Activated T-cell treated with anti-CD3 and anti-CD28 coated beads, Interleukin-2, amount 50 U/mL, for 72 hours (primary cell): ENCODE results near the gene KIRREL3. TPM values are rescaled to one million over a fixed set of nuclear protein-coding genes. Genes with fewer than 3 reads are reported as not detected.
A peak's percentile ranks its signal among the peaks of the same experiment; 100 is the strongest.

Experiments
- ATAC-seq, 2 donors: fragments of 150-1000 bp; cut with Tn5 transposase; replicated peaks in 1 of 2; 2 replicates each; pipeline ENCODE4 v1.10.0; 2021; ENCODE audit warnings: moderate library complexity in 2 of 2, mild to moderate bottlenecking in 1 of 2
- DNase-seq, 2 donors: peaks; one replicate each; pipeline ENCODE4 v3.0.0; 2021 to 2022; ENCODE audit warnings: mixed read lengths in 1 of 2
- H3K27ac Mint-ChIP-seq: one replicate; pipeline ENCODE4 v1.8.0; 2022; ENCODE audit warnings: mild to moderate bottlenecking, moderate library complexity, mixed read lengths
- H3K27me3 Mint-ChIP-seq: one replicate; pipeline ENCODE4 v1.8.0; 2022; ENCODE audit warnings: low read depth, mixed read lengths
- H3K36me3 Mint-ChIP-seq, 2 donors: one replicate each; pipeline ENCODE4 v1.8.0; 2022; ENCODE audit warnings: mixed read lengths in 2 of 2, mild to moderate bottlenecking in 1 of 2; ENCODE audit not compliant: insufficient read depth in 2 of 2
- H3K4me1 Mint-ChIP-seq: one replicate; pipeline ENCODE4 v1.8.0; 2022; ENCODE audit warnings: low read depth, mixed read lengths
- H3K4me3 Mint-ChIP-seq, 2 donors: one replicate each; pipeline ENCODE4 v1.8.0; 2022; ENCODE audit warnings: mild to moderate bottlenecking in 2 of 2, mixed read lengths in 2 of 2, moderate library complexity in 2 of 2
- H3K9me3 Mint-ChIP-seq, 2 donors: one replicate each; pipeline ENCODE4 v1.8.0; 2022; ENCODE audit warnings: mixed read lengths in 2 of 2
- total RNA-seq, 2 donors: library from RNA; stranded (reverse); gene quantifications; one replicate each; pipeline ENCODE4 v1.2.3, GENCODE V29; 2022

KIRREL3 gene
- total RNA-seq, 2 donors from 2014 or later: not detected

DNA sequence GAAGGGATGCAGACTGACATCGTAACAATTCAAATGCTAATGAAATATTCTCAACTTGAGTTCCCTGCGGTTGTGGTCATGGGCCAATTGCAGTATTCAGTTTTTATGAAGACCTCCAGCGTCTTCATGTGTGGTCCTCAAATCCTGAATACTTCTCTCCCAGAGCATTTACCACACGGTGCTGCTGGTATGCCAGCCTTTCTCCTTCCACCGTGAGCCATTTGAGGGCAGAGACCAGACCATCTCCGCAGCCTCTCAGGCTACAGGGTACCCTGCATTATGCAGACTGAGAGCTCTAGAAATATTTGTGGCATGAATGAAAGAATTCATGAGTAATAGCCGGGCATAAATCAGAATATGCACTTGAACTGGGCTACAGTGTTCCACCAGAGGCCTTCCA, 355.4 kb downstream of the KIRREL3 start:
- Mint-ChIP-seq H3K9me3 (no peaks in the 10 kb centered on the region), H3K36me3 (no peaks in the 10 kb centered on the region), H3K4me3 (no peak overlapping the region)

DNA sequence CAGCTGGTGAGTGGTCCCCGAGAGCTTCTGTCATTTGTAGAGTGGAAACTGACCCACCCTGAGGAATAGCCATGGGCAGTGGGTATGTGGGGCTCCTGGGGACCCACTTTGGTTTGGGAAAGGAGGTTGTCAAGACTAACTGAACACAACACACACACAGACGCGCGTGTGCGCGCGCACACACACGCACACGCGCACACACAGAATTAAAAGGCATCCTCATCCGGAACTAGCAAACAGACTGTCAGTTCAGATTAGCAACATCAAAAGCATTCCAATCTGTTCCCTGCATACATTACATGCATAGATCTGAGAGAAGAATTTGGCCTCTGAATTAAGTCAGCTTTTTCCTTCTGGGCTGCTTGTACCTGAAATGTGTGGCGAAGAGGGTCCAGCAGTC, 360.4 kb downstream of the KIRREL3 start:
- Mint-ChIP-seq H3K4me3 (no peak overlapping the region), H3K27ac (no peak overlapping the region), H3K9me3 (no peaks in the 10 kb centered on the region), H3K4me1 (no peaks in the 10 kb centered on the region), H3K36me3 (no peaks in the 10 kb centered on the region), H3K27me3 (peaks cover 19% of the 10 kb centered on the region)
- ATAC-seq (no peak), DNase-seq (no peak)

More for the DNA sequence above, 355.4 kb downstream of the KIRREL3 start:
- Mint-ChIP-seq H3K4me1 (no peaks in the 10 kb centered on the region), H3K27ac (no peak overlapping the region), H3K27me3 (no peaks in the 10 kb centered on the region)
- DNase-seq: no peak
- ATAC-seq: no peak

DNA sequence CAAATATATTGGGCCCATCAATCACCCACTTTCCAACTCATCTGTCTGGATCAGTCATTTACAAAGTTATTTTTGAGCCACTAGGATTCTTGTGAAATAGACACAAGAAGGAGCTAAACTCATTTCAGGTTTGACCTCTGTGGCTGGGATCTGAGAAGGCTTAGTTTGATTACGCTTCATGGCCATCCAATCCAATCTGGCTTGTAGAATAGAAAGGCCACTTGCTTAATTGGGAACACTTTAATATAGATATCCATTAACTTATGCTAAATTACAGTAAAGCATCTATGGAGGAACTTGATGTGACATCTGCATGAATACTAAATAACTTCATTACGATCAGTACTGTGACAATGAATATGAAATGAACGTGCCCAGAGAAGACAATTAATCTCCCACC, 360.9 kb downstream of the KIRREL3 start:
- Mint-ChIP-seq H3K4me1 (no peaks in the 10 kb centered on the region), H3K9me3 (no peaks in the 10 kb centered on the region), H3K36me3 (no peaks in the 10 kb centered on the region), H3K4me3 (no peak overlapping the region), H3K27ac (no peak overlapping the region), H3K27me3 (peaks cover 19% of the 10 kb centered on the region)
- DNase-seq (no peak), ATAC-seq (no peak)

DNA sequence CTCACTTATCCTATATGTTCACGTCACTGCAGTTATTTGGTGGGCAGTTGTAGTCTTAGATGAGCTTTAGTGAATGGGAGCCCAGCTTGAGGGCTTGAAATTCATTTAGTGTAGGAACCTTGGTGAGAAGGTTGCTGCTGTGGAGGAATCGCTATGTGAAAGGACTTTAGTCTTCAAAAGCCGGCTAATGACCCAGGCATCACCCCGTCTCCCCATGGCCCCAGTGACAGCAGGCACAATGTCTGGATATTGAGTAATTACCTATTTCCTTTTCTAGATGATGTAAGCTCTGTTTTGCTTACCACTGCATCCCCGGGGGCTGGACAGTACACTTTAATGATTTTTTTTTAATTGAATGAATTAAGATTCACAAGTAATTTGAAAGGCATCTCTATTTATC, 361.9 kb downstream of the KIRREL3 start:
- DNase-seq: no peak
- no peak for ATAC-seq

DNA sequence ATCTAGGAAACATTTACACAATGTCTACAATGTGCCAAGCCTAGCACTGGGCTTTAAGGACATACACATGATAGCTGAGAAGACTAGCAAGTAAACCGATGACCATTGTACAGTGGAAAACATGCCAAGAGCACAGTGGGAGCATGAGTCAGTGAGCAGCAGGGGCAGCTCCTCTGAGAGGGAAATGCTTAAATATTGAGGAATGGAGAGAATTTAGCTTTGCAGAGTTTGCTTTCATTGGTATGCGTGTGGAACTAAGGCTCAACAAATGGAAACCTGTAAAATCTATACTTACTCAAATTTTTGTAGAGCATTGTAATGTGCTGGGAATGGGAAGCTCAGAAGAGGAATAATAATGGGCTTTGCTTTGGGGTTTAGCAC, 362.8 kb downstream of the KIRREL3 start:
- H3K4me3 Mint-ChIP-seq: no peak overlapping the region
- no peaks in the 10 kb centered on the region for H3K4me1 Mint-ChIP-seq
- H3K36me3 Mint-ChIP-seq: no peaks in the 10 kb centered on the region
- no peak for DNase-seq
- H3K9me3 Mint-ChIP-seq: no peaks in the 10 kb centered on the region
- no peak overlapping the region for H3K27ac Mint-ChIP-seq
- H3K27me3 Mint-ChIP-seq: peaks cover 19% of the 10 kb centered on the region
- no peak for ATAC-seq

More for the DNA sequence above, 361.9 kb downstream of the KIRREL3 start:
- no peaks in the 10 kb centered on the region for H3K4me1 Mint-ChIP-seq
- H3K9me3 Mint-ChIP-seq: no peaks in the 10 kb centered on the region
- no peak overlapping the region for H3K27ac Mint-ChIP-seq
- no peaks in the 10 kb centered on the region for H3K36me3 Mint-ChIP-seq
- peaks cover 19% of the 10 kb centered on the region for H3K27me3 Mint-ChIP-seq
- no peak overlapping the region for H3K4me3 Mint-ChIP-seq

DNA sequence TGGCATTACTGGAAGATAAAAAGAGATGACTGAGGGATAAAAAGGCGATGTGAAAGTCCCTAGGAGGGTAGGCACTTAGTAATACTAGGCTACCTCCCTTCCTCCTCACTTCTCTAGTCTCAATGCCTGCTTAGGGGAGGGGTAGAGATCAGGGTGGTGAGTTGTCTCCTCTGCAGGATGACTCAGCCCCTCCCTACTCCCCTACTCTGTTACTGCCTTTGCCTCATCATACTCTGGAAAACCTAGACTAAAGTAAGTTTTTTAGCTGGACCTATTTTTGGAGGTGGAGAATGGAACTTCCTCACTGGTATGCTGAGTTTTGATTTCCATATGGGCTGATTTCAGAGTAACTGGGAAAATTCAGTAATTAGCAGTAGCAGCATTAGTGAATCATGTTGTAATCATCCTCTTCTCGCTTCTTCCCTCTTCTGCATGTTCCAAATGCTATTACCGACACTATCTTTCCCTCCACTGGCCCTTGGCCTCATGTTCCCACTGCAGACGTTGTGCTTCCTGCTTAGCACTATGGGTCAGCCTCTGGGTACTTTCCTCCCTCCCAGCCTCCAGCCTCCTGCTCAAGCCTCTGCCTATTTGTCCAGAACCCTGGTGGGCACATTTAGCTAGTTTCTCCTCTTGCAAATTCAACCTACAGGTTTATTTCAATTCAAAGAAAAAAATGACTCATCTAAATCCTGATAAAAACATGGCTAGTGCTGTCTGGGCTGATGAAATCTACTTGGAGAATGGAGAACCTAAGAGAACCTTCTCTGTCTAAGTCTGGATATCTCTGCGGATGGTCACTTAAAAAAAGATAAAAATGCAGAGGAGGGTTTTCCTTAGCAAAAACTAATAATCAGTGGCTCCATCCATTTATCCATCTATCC, 363.4 kb downstream of the KIRREL3 start:
- Mint-ChIP-seq H3K4me3 (no peak overlapping the region), H3K36me3 (no peaks in the 10 kb centered on the region), H3K27ac (no peak overlapping the region), H3K4me1 (no peaks in the 10 kb centered on the region), H3K27me3 (peaks cover 19% of the 10 kb centered on the region), H3K9me3 (no peaks in the 10 kb centered on the region)
- peak; percentile 53 to 95 for ATAC-seq
- DNase-seq: no peak

DNA sequence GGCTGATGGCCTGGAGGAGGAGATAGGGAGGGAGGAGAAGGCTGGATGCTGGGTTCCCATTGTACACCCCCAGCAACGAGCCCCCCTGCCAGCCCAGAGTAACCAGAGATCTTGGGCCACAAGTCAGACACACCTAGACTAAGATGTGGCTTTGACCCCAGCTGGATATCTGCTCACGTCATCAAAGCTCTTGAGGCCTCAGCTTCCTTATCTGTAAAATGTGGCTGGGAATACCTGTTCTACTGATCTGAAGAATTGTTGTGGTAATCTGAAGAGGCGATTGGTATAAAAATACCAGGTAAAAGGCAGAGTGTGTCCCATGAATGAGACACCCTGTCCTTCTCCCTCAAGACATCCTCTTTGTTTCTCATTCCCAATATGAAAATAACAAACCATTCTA, 365.1 kb downstream of the KIRREL3 start:
- no peaks in the 10 kb centered on the region for H3K36me3 Mint-ChIP-seq
- H3K27me3 Mint-ChIP-seq: peaks cover 19% of the 10 kb centered on the region
- H3K4me3 Mint-ChIP-seq: no peak overlapping the region
- H3K27ac Mint-ChIP-seq: no peak overlapping the region
- ATAC-seq (no peak), DNase-seq (no peak)
- no peaks in the 10 kb centered on the region for H3K9me3 Mint-ChIP-seq
- no peaks in the 10 kb centered on the region for H3K4me1 Mint-ChIP-seq

DNA sequence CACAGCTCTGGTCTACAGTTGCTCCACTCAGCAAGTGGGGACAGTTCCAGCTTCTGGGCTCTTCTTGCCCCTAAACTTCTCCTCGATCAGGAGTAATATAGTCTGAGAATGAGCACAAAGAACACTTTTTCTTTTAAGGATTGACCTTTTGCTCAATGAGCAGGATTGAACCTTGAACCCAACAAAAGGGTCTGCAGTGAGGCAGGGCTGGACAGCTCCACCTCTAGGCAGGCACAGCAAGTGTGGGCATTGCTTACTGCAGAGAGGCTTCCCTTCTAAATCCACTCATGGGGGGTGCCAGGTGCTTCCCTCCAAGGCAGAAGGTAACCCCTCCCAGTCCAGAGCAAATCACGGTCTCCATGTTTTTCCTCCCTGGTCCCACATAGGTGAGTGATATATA, 365.6 kb downstream of the KIRREL3 start:
- DNase-seq (no peak), ATAC-seq (no peak)
- H3K4me3 Mint-ChIP-seq: no peak overlapping the region
- no peaks in the 10 kb centered on the region for H3K9me3 Mint-ChIP-seq
- H3K36me3 Mint-ChIP-seq: no peaks in the 10 kb centered on the region
- no peaks in the 10 kb centered on the region for H3K4me1 Mint-ChIP-seq
- H3K27me3 Mint-ChIP-seq: peaks cover 19% of the 10 kb centered on the region
- H3K27ac Mint-ChIP-seq: no peak overlapping the region

DNA sequence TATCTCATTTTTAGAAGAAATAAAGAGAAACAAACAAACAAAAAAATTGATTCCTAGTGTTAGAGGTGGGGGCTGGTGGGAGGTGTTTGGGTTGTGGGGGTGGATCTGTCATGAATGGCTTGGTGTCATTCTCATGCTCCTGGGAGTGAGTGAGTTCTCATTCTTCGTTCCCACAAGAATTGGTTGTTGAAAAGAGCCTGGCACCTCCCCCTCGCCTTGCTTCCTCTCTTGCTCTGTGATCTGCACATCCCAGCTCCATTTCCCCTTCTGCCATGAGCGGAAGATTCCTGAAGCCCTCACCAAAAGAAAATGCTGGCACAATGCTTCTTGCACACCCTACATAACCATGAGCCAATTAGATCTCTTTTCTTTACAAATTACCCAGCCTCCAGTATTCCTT, 367.2 kb downstream of the KIRREL3 start:
- H3K36me3 Mint-ChIP-seq: no peaks in the 10 kb centered on the region
- no peak for DNase-seq

DNA sequence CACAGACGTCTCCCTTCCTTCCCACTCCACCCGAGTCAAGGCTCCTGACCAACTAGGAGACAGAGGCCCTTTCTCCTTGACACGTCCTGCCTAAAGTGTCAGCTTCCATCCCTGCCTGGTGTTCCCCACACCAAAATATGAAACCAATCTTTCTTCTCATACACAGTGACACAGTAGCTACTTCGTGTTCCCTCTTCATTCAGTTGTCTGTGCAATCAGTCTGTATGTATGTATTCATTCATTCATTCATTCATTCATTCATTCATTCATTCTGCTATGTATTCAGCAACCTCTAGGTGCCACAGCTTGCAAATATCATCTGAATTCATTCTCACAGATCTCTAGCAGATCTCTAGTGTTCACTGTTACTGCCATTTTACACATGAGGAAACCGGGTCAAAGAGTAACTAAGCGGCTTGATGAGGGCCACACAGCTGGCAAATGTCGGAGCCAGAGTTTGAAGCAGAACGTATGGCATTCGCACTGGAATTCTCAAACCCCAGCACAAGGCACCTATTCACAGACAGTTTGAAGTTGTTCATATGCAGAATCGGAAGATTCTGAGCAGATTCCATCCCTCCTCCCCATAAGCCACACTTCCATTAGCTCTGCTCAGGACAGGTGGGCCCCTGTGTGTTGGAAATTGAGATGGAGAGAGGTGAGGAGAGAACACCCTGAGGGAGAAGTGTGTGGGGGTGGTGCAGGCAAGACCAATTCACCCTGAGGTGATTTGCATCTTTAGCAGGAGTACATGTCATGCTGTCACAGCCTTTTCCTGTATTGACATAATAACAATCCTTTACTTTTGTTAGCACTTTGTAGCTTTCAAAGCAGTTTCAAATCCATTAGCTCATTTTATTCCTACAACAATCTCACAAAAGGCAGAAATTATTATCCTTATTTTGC, 369.4 kb downstream of the KIRREL3 start:
- Mint-ChIP-seq H3K4me3 (no peak overlapping the region), H3K27me3 (no peaks in the 10 kb centered on the region), H3K9me3 (no peaks in the 10 kb centered on the region), H3K27ac (no peak overlapping the region), H3K36me3 (no peaks in the 10 kb centered on the region), H3K4me1 (no peaks in the 10 kb centered on the region)
- DNase-seq: no peak
- no peak for ATAC-seq

More for the DNA sequence above, 367.2 kb downstream of the KIRREL3 start:
- Mint-ChIP-seq H3K9me3 (no peaks in the 10 kb centered on the region), H3K4me3 (no peak overlapping the region), H3K27me3 (peaks cover 14% of the 10 kb centered on the region), H3K4me1 (no peaks in the 10 kb centered on the region), H3K27ac (no peak overlapping the region)
- no peak for ATAC-seq

DNA sequence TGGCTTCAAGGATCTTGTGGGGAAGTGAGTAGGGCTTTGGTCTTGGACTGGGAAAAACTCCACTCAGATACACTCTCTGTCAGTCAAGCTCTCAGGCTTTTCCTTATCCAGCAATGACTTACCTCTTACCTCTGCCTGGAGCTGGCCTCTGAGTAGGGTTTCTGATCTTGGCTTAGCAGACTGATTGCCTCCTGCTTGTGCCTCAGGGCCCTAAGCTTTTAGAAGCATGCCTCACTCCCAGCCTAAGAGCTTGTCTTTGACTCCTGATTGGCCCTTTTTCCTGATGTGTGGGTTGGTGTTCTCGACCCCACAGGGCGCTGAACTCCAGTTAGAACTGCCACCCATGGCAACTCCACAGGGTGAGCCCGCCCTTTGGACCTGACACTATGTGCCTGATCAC, 370.1 kb downstream of the KIRREL3 start:
- Mint-ChIP-seq H3K27ac (no peak overlapping the region), H3K9me3 (no peaks in the 10 kb centered on the region), H3K36me3 (no peaks in the 10 kb centered on the region), H3K27me3 (no peaks in the 10 kb centered on the region), H3K4me1 (no peaks in the 10 kb centered on the region), H3K4me3 (no peak overlapping the region)
- no peak for ATAC-seq
- no peak for DNase-seq

DNA sequence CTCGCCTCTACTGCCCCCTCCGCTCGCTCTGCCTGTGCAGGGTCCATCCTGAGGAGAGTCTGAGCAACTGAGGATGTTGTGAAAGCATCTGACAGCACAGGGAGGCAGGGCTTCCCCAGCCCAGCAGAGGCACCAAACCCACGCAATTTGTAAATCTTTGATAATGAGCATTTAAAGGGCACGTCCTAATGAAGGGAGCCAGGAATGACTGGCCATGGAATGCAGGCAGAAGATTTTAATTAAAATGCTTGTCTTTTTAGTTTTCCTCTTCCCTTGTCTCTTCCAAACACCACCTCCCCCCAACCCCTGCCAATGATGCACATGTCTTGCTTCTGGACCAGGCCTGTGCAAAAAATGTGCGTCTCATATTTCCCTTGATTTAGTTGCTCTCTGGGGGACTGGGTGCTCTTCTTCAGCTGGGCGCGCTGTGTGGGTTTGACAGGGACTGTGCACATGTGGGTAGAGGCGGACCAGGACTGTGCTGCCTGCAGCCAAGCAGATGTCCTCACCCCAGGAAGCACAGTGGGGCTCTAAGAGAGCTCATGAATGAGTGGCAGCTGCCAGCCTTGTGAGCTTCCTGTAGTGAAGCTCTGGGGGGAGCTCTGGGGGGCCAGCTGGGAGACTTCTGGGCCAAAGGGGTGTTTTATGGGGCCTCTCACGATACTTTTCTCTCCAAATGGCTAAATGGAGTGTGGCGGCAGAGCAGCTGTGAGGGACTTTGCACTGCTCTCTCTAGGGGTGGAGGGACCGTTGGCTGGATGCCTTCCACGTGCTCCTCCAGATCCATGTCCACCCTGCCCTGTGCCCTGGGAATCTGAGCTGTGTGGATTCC, 371.6 kb downstream of the KIRREL3 start:
- Mint-ChIP-seq H3K27ac (no peak overlapping the region), H3K4me3 (no peak overlapping the region), H3K36me3 (no peaks in the 10 kb centered on the region), H3K9me3 (no peaks in the 10 kb centered on the region), H3K4me1 (no peaks in the 10 kb centered on the region), H3K27me3 (no peaks in the 10 kb centered on the region)
- DNase-seq (no peak), ATAC-seq (no peak)

DNA sequence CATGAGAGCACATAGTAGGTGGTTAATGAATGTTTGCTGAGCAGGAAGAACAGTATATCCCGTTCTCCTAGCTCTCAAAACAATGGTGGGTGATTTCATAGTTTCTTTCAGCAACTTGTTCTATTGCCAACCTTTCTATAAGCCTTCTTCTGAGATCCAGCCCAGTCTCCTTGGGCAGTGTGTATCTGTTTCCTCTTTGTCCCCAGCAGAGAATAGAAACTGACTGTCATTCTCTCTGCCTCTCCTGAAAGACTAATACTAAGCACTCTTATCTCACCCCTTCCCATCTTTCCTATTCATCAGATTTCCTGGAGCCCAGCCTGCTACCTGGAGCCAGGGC, 372.1 kb downstream of the KIRREL3 start:
- no peaks in the 10 kb centered on the region for H3K4me1 Mint-ChIP-seq
- no peak overlapping the region for H3K4me3 Mint-ChIP-seq
- ATAC-seq (no peak), DNase-seq (no peak)
- H3K36me3 Mint-ChIP-seq: no peaks in the 10 kb centered on the region
- no peaks in the 10 kb centered on the region for H3K27me3 Mint-ChIP-seq
- no peak overlapping the region for H3K27ac Mint-ChIP-seq
- no peaks in the 10 kb centered on the region for H3K9me3 Mint-ChIP-seq
